ENCODE results near the gene PACS2. TPM values are rescaled to one million over a fixed set of nuclear protein-coding genes. Genes with fewer than 3 reads are reported as not detected.
A peak's percentile ranks its signal among the peaks of the same experiment; 100 is the strongest.

PACS2 gene
- total RNA-seq, 1 experiment from 2014 or later: 72.5 TPM

GRCh38 chr14:105395538-105395854 lies 80.9 kb downstream of the PACS2 start:
- Histone ChIP-seq H3K4me2 (ENCODE audit: insufficient read depth, insufficient read length, low read length) (no peak overlapping the region), H3K9ac (ENCODE audit: extremely low read depth, insufficient read length, low read length) (no peak overlapping the region), H4K91ac (ENCODE audit: insufficient read length, low read depth, low read length) (no peak overlapping the region), H3K9me3 (ENCODE audit: control insufficient read depth, low read depth, low read length) (no peaks in the 10 kb centered on the region), H2AK5ac (ENCODE audit: insufficient read length, low read length) (no peak overlapping the region), H3K4ac (ENCODE audit: low read depth, low read length) (no peak overlapping the region), H3K23ac (ENCODE audit: insufficient read length, low read depth, low read length) (no peak overlapping the region), H3K4me1 (ENCODE audit: insufficient read depth, low read length) (no peaks in the 10 kb centered on the region), H4K20me1 (ENCODE audit: control insufficient read depth, insufficient read depth, insufficient read length) (no peaks in the 10 kb centered on the region), H3K56ac (ENCODE audit: insufficient read length, low read depth, low read length) (no peak overlapping the region), H2BK12ac (ENCODE audit: insufficient read length, low read depth, low read length) (no peak overlapping the region), H2BK20ac (ENCODE audit: low read depth, low read length, poor library complexity, severe bottlenecking) (no peak overlapping the region), H4K8ac (replicated peaks; ENCODE audit: insufficient read length, low read depth, low read length) (no peak overlapping the region), H4K5ac (ENCODE audit: insufficient read length, low read depth, low read length) (no peak overlapping the region), H2AFZ (ENCODE audit: low read length) (no peak overlapping the region), H2BK5ac (ENCODE audit: insufficient read length, low read length) (no peak overlapping the region), H3K23me2 (ENCODE audit: insufficient read length, low read depth, low read length, poor library complexity, severe bottlenecking) (no peaks in the 10 kb centered on the region), H3K79me2 (ENCODE audit: insufficient read depth, low read length) (no peaks in the 10 kb centered on the region), H3K18ac (ENCODE audit: insufficient read length, low read depth, low read length) (no peak overlapping the region), H3K27ac (ENCODE audit: insufficient read length, low read depth, low read length) (no peak overlapping the region), H3T11ph (ENCODE audit: low read length) (no peak overlapping the region), H3K79me1 (ENCODE audit: insufficient read depth, low read depth, low read length, poor library complexity, severe bottlenecking) (no peaks in the 10 kb centered on the region), H3K14ac (ENCODE audit: insufficient read depth, low read length) (no peak overlapping the region; the same call in 1 of the 2 replicates), H2BK120ac (ENCODE audit: low read depth, low read length, poor library complexity, severe bottlenecking) (no peak overlapping the region), H3K27me3 (ENCODE audit: insufficient read depth, low read length) (no peaks in the 10 kb centered on the region), H2BK15ac (ENCODE audit: low read depth, low read length) (no peak overlapping the region; the same call in 1 of the 2 replicates)
- DNase-seq: no peak
- Mint-ChIP-seq H3K4me3 (0 out of 5 replicates have a peak overlapping the region, but pooled peaks of 1 of the 2 experiments have one; percentile 17), H3K9me3 (peaks cover 13 to 23% of the 10 kb centered on the region in 2 experiments), H3K4me1 (0 out of 4 replicates have a peak, but pooled peaks cover 0 to 3% of the 10 kb centered on the region in 2 experiments), H3K27ac (no peak overlapping the region), H3K27me3 (ENCODE audit: low read depth) (peaks cover 29% of the 10 kb centered on the region), H3K36me3 (ENCODE audit: insufficient read depth in 1 of 3, low read depth in 3 of 3) (peaks cover 19 to 27% (median 23%) of the 10 kb centered on the region in 3 experiments)
- no peak for TF ChIP-seq CTCF (conservative IDR thresholded peaks at IDR 0.05)
- WGBS (ENCODE audit: extremely low coverage, insufficient read length, low lambda C conversion rate): no CpG with 5 or more reads among the region's 8 CpGs
